Body of pancreas (tissue), 4 donors: ENCODE measurements around the gene GBGT1.

Experiments used
- CTCF ChIP-seq, 7 experiments: fragments of 450-650 bp in 4 of 7; fragments of 200-600 bp in 3 of 7; sonication (generic) in 3 of 7; IDR thresholded peaks; one replicate each; pipeline ENCODE4 v1.5.1; 2016 to 2019; ENCODE audit warnings: antibody characterized with exemption in 7 of 7
- POLR2A ChIP-seq, 3 donors: fragments of 450-650 bp; IDR thresholded peaks; one replicate each; pipeline ENCODE4 v1.6.1; 2016; ENCODE audit warnings: antibody characterized with exemption in 3 of 3, mild to moderate bottlenecking in 2 of 3

GRCh38 chr9:133146746-133147411 lies 16.8 kb downstream of the GBGT1 start:
- TF ChIP-seq POLR2A (IDR thresholded peaks at IDR 0.05) (no peak), CTCF (IDR thresholded peaks at IDR 0.05) (no peak)
